ENCODE measurements around the gene TRAK1.
"Not testable (repeated sequence)": the region's sequence is repeated elsewhere in the genome, so short reads cannot be mapped to it uniquely, and the experiment has no call there.

TRAK1 gene

GRCh38 chr3:42099020-42099765 lies 8.0 kb downstream of the TRAK1 start:
- no peak for DNase-seq

- no peak for DNase-seq
Observed at GRCh38 chr3:42101048-42101447, 9.9 kb downstream of the TRAK1 start.

- DNase-seq, result no peak
Observed at GRCh38 chr3:42101481-42101880, 10.3 kb downstream of the TRAK1 start.

GRCh38 chr3:42102571-42102970 lies 11.4 kb downstream of the TRAK1 start:
- DNase-seq, result no peak

- not testable (repeated sequence) for DNase-seq
Observed at GRCh38 chr3:42103921-42104665, 12.9 kb downstream of the TRAK1 start.

- not testable (repeated sequence) for DNase-seq
Observed at GRCh38 chr3:42105994-42106393, 14.8 kb downstream of the TRAK1 start.

GRCh38 chr3:42106646-42107045 lies 15.5 kb downstream of the TRAK1 start:
- DNase-seq, result no peak

GRCh38 chr3:42110631-42111030 lies 19.5 kb downstream of the TRAK1 start:
- DNase-seq, result no peak

- DNase-seq, result no peak
Observed at GRCh38 chr3:42114130-42114725, 23.1 kb downstream of the TRAK1 start.

GRCh38 chr3:42115215-42115614 lies 24.1 kb downstream of the TRAK1 start:
- no peak for DNase-seq

- DNase-seq, result no peak
Observed at GRCh38 chr3:42115946-42116345, 24.8 kb downstream of the TRAK1 start.

GRCh38 chr3:42116466-42116865 lies 25.3 kb downstream of the TRAK1 start:
- DNase-seq, result no peak

GRCh38 chr3:42117175-42118008 lies 26.2 kb downstream of the TRAK1 start:
- DNase-seq, result no peak

GRCh38 chr3:42118762-42119361 lies 27.7 kb downstream of the TRAK1 start:
- no peak for DNase-seq

GRCh38 chr3:42119561-42120355 lies 28.6 kb downstream of the TRAK1 start:
- DNase-seq, result no peak

- no peak for DNase-seq
Observed at GRCh38 chr3:42120866-42121265, 29.7 kb downstream of the TRAK1 start.

GRCh38 chr3:42122261-42123011 lies 31.3 kb downstream of the TRAK1 start:
- no peak for DNase-seq

GRCh38 chr3:42123012-42123581 lies 31.9 kb downstream of the TRAK1 start:
- no peak for DNase-seq

- no peak for DNase-seq
Observed at GRCh38 chr3:42123824-42124658, 32.9 kb downstream of the TRAK1 start.

- no peak for DNase-seq
Observed at GRCh38 chr3:42127226-42127625, 36.1 kb downstream of the TRAK1 start.
